Colonic mucosa (tissue), 4 donors: ENCODE data around the gene TMPRSS5. TPM values are rescaled to one million over a fixed set of nuclear protein-coding genes. Genes with fewer than 3 reads are reported as not detected.

Experiments used
- DNase-seq: peaks from one replicate; pipeline ENCODE4 v3.0.0-alpha.2; 2020
- H3K27ac ChIP-seq: fragments of 200-600 bp; one replicate; pipeline ENCODE4 v1.8.0; 2021
- H3K27me3 ChIP-seq: fragments of 200-600 bp; one replicate; pipeline ENCODE4 v1.8.0; 2021
- H3K36me3 ChIP-seq: fragments of 200-600 bp; one replicate; pipeline ENCODE4 v1.8.0; 2021
- H3K4me1 ChIP-seq: fragments of 200-600 bp; one replicate; pipeline ENCODE4 v1.8.0; 2021; ENCODE audit warnings: mild to moderate bottlenecking
- H3K4me3 ChIP-seq: fragments of 200-600 bp; one replicate; pipeline ENCODE4 v1.8.0; 2021
- H3K9ac ChIP-seq, 2 donors: one replicate each; pipeline ENCODE4 v1.7.0; 2013; ENCODE audit warnings: control low read depth in 2 of 2, low read depth in 2 of 2, low read length in 2 of 2
- H3K9me3 ChIP-seq: fragments of 200-600 bp; one replicate; pipeline ENCODE4 v1.8.0; 2021
- CTCF ChIP-seq: fragments of 200-600 bp; IDR thresholded peaks from one replicate; pipeline ENCODE4 v1.8.0; 2022; ENCODE audit warnings: antibody characterized with exemption, mild to moderate bottlenecking
- intact Hi-C: fragments of 100-400 bp; cut with DNase I; formaldehyde crosslinking; loops from one replicate; pipeline ENCODE4 v1.14.1; 2022
- total RNA-seq, 2 donors: library from RNA; stranded (reverse); fragmentation: NEBNext Ultra II Directional in 1 of 2; extraction: Animal tissue kit (Norgen Biotek cat#: 25700) in 1 of 2; gene quantifications; one replicate each; pipeline ENCODE4 v1.2.1, GENCODE V29; 2021
- donor health status: healthy.
- donor health status: DM: no; HTN: no; CAD: no.
- donor health status: DM: no; HTN: no; CAD: no.

Gene TMPRSS5
- total RNA-seq, 2 donors from 2014 or later = 0.11 to 0.59 TPM

DNA sequence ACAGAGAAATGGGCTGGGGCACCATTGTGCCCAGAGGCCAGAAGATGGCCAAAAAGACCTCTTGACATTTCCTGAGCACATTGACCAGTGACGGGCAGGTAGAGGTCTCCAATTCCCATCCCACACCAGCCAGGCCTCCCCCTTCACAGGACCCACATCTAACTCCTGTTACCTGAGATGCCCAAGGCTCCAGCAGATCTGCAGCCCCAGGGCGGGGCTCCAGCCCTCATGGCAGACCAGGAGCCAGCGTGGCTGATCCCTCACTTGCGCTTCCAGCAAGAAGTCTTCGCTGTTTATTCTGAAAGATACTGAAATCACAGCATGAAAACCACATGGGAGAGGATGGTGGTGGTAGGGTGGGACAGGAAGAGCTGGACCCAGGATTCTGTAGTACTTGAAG is 9.0 kb downstream of the TMPRSS5 start:
- no peak for TF ChIP-seq CTCF
- no peak for DNase-seq
- intact Hi-C loops = no loop called here
- Histone ChIP-seq H3K27ac (no peak overlapping the region), H3K9ac (no peak overlapping the region), H3K27me3 (no peaks in the 10 kb centered on the region), H3K4me1 (no peaks in the 10 kb centered on the region), H3K4me3 (no peak overlapping the region), H3K9me3 (no peaks in the 10 kb centered on the region), H3K36me3 (no peaks in the 10 kb centered on the region)

- no peak for TF ChIP-seq CTCF
- Histone ChIP-seq H3K27me3 (no peaks in the 10 kb centered on the region), H3K9me3 (no peaks in the 10 kb centered on the region), H3K9ac (no peak overlapping the region), H3K36me3 (no peaks in the 10 kb centered on the region), H3K27ac (no peak overlapping the region), H3K4me1 (peaks cover 4% of the 10 kb centered on the region), H3K4me3 (no peak overlapping the region)
- intact Hi-C loops = no loop called here
- DNase-seq = no peak
These were observed 10.9 kb downstream of the TMPRSS5 start for GRCh38 chr11:113695207-113695606.

DNA sequence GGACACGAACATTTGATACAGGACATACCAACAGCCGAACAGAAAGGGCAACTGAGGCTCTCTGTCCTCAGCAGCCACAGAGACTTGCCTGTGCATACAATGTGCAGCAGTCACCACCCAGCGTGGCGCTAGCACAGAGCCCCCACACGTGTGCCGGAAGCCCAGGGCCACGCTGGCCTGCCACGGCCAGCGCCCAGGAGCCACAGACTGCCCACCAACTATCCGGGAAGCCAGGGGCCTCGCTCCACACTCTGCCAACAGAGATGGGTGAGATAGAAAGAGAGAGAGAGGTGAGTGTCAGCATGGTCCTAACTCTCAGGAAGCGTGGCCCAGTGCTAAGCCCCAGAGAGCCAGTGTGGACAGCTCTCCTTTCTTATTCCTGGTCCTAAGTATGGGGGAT is 11.7 kb downstream of the TMPRSS5 start:
- no peaks in the 10 kb centered on the region for H3K36me3 ChIP-seq
- no peak overlapping the region for H3K4me3 ChIP-seq
- no peaks in the 10 kb centered on the region for H3K9me3 ChIP-seq
- H3K27me3 ChIP-seq = no peaks in the 10 kb centered on the region
- no peak for TF ChIP-seq CTCF
- peaks cover 4% of the 10 kb centered on the region for H3K4me1 ChIP-seq
- no peak overlapping the region for H3K9ac ChIP-seq
- no peak overlapping the region for H3K27ac ChIP-seq
- intact Hi-C loops = no loop called here
- DNase-seq = no peak

DNA sequence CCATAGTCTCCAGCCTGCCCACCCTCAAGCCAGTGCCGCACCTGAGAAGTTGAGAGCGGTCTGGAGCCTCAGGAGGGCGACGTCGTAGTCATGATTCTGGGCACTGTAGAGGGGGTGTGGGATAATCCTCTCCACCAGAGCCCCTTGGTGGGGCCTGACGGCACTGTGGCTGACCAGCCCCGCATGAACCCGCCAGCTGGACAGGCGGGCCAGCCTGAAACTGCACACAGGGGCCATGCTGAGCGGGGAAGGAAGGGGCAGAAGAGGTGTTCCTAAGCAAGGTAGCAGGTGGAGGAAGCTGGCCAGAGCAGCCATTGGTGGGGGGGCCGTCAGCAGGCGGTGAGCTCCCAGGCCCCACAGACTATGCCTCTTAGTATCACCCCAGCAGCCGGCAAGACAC is 13.1 kb downstream of the TMPRSS5 start:
- intact Hi-C loops = no loop called here
- Histone ChIP-seq H3K4me3 (no peak overlapping the region), H3K27ac (no peak overlapping the region), H3K4me1 (peaks cover 4% of the 10 kb centered on the region), H3K27me3 (no peaks in the 10 kb centered on the region), H3K9ac (no peak overlapping the region), H3K36me3 (no peaks in the 10 kb centered on the region), H3K9me3 (no peaks in the 10 kb centered on the region)
- no peak for DNase-seq
- TF ChIP-seq CTCF = no peak

DNA sequence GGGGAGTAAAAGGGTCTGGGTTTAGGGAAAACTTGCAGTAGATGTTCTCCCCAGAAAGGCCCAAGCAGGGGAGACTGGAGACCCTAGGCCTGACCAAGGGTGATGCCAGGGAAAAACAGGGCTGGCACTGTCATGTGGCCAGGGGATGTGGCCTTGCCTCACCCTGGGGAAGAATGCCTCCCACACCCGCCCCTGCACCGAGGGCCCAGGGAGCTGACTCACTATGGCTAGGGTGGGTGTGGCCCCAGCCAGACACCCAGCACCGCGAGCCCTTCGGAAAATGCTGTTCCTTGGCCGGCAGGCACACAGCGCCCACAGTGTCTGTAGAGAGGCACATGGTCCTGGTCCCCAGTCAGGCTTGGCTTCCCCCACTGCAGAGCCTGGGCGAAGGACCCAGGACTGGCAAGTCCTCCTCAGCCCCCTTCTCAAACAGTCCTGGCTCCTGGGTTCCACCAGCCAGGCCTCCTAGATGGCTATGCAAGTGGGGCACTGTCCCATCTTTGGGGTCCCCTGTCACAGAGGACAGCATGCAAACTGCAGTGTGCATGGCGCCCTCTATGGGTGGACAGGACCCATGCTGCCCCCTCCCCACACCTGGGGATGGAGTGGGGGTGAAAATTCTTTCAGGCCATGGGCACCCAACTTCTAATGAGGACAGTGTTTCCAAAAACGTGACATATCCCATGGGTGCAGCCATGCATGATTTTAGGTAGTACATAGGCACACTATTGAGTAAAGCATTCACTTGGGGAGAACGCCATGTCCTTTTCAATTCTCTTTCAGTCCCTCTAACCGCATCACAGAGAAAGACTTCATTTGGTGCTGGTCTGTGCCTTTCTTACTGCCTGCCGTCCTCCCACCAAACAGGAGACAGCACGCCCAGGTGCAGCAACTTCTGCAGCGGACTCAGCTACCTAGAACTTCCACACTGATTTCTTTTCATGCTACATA is 15.2 kb downstream of the TMPRSS5 start:
- Histone ChIP-seq H3K27ac (no peak overlapping the region), H3K9me3 (no peaks in the 10 kb centered on the region)

More for the DNA sequence above, 15.2 kb downstream of the TMPRSS5 start:
- peaks cover 4% of the 10 kb centered on the region for H3K4me1 ChIP-seq
- peak; percentile 27 for TF ChIP-seq CTCF
- peak; percentile 73 for DNase-seq
- peak overlapping the region in 1 of 2 donors; percentile 19 for H3K9ac ChIP-seq
- no peaks in the 10 kb centered on the region for H3K36me3 ChIP-seq
- no peaks in the 10 kb centered on the region for H3K27me3 ChIP-seq
- H3K4me3 ChIP-seq = no peak overlapping the region
- intact Hi-C loops = no loop called here
